Measurements from ENCODE around the gene TAS1R3. TPM values are rescaled to one million over a fixed set of nuclear protein-coding genes. Genes with fewer than 3 reads are reported as not detected.

The TAS1R3 gene
- total RNA-seq, 1 experiment from 2014 or later = 0.28 TPM

DNA sequence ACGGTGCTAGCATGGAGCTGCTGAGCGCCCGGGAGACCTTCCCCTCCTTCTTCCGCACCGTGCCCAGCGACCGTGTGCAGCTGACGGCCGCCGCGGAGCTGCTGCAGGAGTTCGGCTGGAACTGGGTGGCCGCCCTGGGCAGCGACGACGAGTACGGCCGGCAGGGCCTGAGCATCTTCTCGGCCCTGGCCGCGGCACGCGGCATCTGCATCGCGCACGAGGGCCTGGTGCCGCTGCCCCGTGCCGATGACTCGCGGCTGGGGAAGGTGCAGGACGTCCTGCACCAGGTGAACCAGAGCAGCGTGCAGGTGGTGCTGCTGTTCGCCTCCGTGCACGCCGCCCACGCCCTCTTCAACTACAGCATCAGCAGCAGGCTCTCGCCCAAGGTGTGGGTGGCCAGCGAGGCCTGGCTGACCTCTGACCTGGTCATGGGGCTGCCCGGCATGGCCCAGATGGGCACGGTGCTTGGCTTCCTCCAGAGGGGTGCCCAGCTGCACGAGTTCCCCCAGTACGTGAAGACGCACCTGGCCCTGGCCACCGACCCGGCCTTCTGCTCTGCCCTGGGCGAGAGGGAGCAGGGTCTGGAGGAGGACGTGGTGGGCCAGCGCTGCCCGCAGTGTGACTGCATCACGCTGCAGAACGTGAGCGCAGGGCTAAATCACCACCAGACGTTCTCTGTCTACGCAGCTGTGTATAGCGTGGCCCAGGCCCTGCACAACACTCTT is 1.1 kb downstream of the TAS1R3 start:
- no peak overlapping the region for H3K9ac ChIP-seq (ENCODE audit: extremely low read depth, insufficient read length, low read length)
- no peak overlapping the region for H2AK5ac ChIP-seq (ENCODE audit: insufficient read length, low read length)
- H3K36me3 Mint-ChIP-seq (ENCODE audit: insufficient read depth in 1 of 3, low read depth in 3 of 3) = peaks cover 0 to 2% (median 2%) of the 10 kb centered on the region in 3 experiments; a peak in 4 of 7 replicates
- TF ChIP-seq, protein P1, sequence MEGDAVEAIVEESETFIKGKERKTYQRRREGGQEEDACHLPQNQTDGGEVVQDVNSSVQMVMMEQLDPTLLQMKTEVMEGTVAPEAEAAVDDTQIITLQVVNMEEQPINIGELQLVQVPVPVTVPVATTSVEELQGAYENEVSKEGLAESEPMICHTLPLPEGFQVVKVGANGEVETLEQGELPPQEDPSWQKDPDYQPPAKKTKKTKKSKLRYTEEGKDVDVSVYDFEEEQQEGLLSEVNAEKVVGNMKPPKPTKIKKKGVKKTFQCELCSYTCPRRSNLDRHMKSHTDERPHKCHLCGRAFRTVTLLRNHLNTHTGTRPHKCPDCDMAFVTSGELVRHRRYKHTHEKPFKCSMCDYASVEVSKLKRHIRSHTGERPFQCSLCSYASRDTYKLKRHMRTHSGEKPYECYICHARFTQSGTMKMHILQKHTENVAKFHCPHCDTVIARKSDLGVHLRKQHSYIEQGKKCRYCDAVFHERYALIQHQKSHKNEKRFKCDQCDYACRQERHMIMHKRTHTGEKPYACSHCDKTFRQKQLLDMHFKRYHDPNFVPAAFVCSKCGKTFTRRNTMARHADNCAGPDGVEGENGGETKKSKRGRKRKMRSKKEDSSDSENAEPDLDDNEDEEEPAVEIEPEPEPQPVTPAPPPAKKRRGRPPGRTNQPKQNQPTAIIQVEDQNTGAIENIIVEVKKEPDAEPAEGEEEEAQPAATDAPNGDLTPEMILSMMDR (conservative IDR thresholded peaks at IDR 0.05) = no peak
- no peaks in the 10 kb centered on the region for H3K79me1 ChIP-seq (ENCODE audit: insufficient read depth, low read depth, low read length, poor library complexity, severe bottlenecking)
- no peak for DNase-seq
- no peak overlapping the region for H2BK120ac ChIP-seq (ENCODE audit: low read depth, low read length, poor library complexity, severe bottlenecking)
- no peak overlapping the region for H2BK15ac ChIP-seq (ENCODE audit: low read depth, low read length)
- no peak overlapping the region for H3T11ph ChIP-seq (ENCODE audit: low read length)
- no peaks in the 10 kb centered on the region for H3K9me3 Mint-ChIP-seq
- no peak overlapping the region for H2BK5ac ChIP-seq (ENCODE audit: insufficient read length, low read length)
- no peak overlapping the region for H3K27ac Mint-ChIP-seq
- peaks cover 1% of the 10 kb centered on the region; the same call in 1 of the 2 replicates for H3K27me3 Mint-ChIP-seq (ENCODE audit: low read depth)
- no peaks in the 10 kb centered on the region for H3K9me3 ChIP-seq (ENCODE audit: control insufficient read depth, low read depth, low read length)
- no peak overlapping the region for H4K5ac ChIP-seq (ENCODE audit: insufficient read length, low read depth, low read length)
- H3K4me1 Mint-ChIP-seq = no peaks in the 10 kb centered on the region
- H4K91ac ChIP-seq (ENCODE audit: insufficient read length, low read depth, low read length) = no peak overlapping the region
- H4K20me1 ChIP-seq (ENCODE audit: control insufficient read depth, insufficient read depth, insufficient read length) = no peaks in the 10 kb centered on the region
- no peak overlapping the region for H3K14ac ChIP-seq (ENCODE audit: insufficient read depth, low read length)
- no peak overlapping the region for H4K8ac ChIP-seq (replicated peaks; ENCODE audit: insufficient read length, low read depth, low read length)
- H3K56ac ChIP-seq (ENCODE audit: insufficient read length, low read depth, low read length) = no peak overlapping the region
- no peak overlapping the region for H3K18ac ChIP-seq (ENCODE audit: insufficient read length, low read depth, low read length)
- H2AFZ ChIP-seq (ENCODE audit: low read length) = no peak overlapping the region
- no peaks in the 10 kb centered on the region for H3K79me2 ChIP-seq (ENCODE audit: insufficient read depth, low read length)
- H3K27me3 ChIP-seq (ENCODE audit: insufficient read depth, low read length) = no peaks in the 10 kb centered on the region
- H3K23ac ChIP-seq (ENCODE audit: insufficient read length, low read depth, low read length) = no peak overlapping the region
- H3K4me2 ChIP-seq (ENCODE audit: insufficient read depth, insufficient read length, low read length) = no peak overlapping the region
- WGBS (ENCODE audit: extremely low coverage, insufficient read length, low lambda C conversion rate) = no CpG with 5 or more reads among the region's 57 CpGs
- H2BK20ac ChIP-seq (ENCODE audit: low read depth, low read length, poor library complexity, severe bottlenecking) = no peak overlapping the region
- H3K4me3 Mint-ChIP-seq = no peak overlapping the region
- H3K4me1 ChIP-seq (ENCODE audit: insufficient read depth, low read length) = no peaks in the 10 kb centered on the region
- no peak overlapping the region for H3K4ac ChIP-seq (ENCODE audit: low read depth, low read length)
- H3K23me2 ChIP-seq (ENCODE audit: insufficient read length, low read depth, low read length, poor library complexity, severe bottlenecking) = no peaks in the 10 kb centered on the region
- H3K27ac ChIP-seq (ENCODE audit: insufficient read length, low read depth, low read length) = no peak overlapping the region
- no peak overlapping the region for H2BK12ac ChIP-seq (ENCODE audit: insufficient read length, low read depth, low read length)
